Neural progenitor cell (in vitro differentiated cells): ENCODE data around the gene ANTXRL. TPM values are rescaled to one million over a fixed set of nuclear protein-coding genes. Genes with fewer than 3 reads are reported as not detected.
A peak's percentile ranks its signal among the peaks of the same experiment; 100 is the strongest.
"Not testable (repeated sequence)": the region's sequence is repeated elsewhere in the genome, so short reads cannot be mapped to it uniquely, and the experiment has no call there.

Experiments
- DNase-seq: peaks from one replicate; pipeline ENCODE4 v3.0.0-alpha.2; 2016; ENCODE audit warnings: low spot score
- H2AFZ ChIP-seq: fragments of 200-600 bp; sonication (generic); replicated peaks from 2 replicates; pipeline ENCODE4 v1.6.1; 2016; ENCODE audit warnings: antibody characterized with exemption
- H3F3A ChIP-seq: fragments of 200-600 bp; sonication (generic); 2 replicates; pipeline ENCODE4 v1.6.1; 2016; ENCODE audit warnings: antibody characterized with exemption, low read depth
- H3K27ac ChIP-seq: fragments of 200-600 bp; sonication (generic); 2 replicates; pipeline ENCODE4 v1.5.1; 2016; ENCODE audit warnings: mild to moderate bottlenecking
- H3K27me3 ChIP-seq: fragments of 200-600 bp; sonication (generic); 2 replicates; pipeline ENCODE4 v1.6.1; 2016; ENCODE audit warnings: mild to moderate bottlenecking, moderate library complexity
- H3K36me3 ChIP-seq: fragments of 200-600 bp; sonication (generic); 2 replicates; pipeline ENCODE4 v1.5.1; 2016
- H3K4me1 ChIP-seq: fragments of 200-600 bp; sonication (generic); 2 replicates; pipeline ENCODE4 v1.6.1; 2016; ENCODE audit warnings: mixed run types
- H3K4me2 ChIP-seq: fragments of 200-600 bp; sonication (generic); 2 replicates; pipeline ENCODE4 v1.6.1; 2016
- H3K4me3 ChIP-seq: fragments of 200-600 bp; sonication (generic); 2 replicates; pipeline ENCODE4 v1.5.1; 2016
- H3K79me2 ChIP-seq: fragments of 200-600 bp; sonication (generic); 2 replicates; pipeline ENCODE4 v1.6.1; 2016; ENCODE audit warnings: low read depth
- H3K9ac ChIP-seq: fragments of 200-600 bp; sonication (generic); 2 replicates; pipeline ENCODE4 v1.6.1; 2016
- H3K9me3 ChIP-seq: fragments of 200-600 bp; sonication (generic); 2 replicates; pipeline ENCODE4 v1.5.1; 2016; ENCODE audit warnings: low read depth
- H4K20me1 ChIP-seq: fragments of 200-600 bp; sonication (generic); 2 replicates; pipeline ENCODE4 v1.6.1; 2016; ENCODE audit warnings: low read depth
- H3K27ac Mint-ChIP-seq: 3 replicates; pipeline ENCODE4 v1.8.0; 2021; ENCODE audit warnings: mixed read lengths
- H3K27me3 Mint-ChIP-seq: 2 replicates; pipeline ENCODE4 v1.8.0; 2022; ENCODE audit warnings: low read depth, mild to moderate bottlenecking, inconsistent platforms, moderate library complexity, mixed read lengths; ENCODE audit not compliant: insufficient read depth
- H3K36me3 Mint-ChIP-seq: 3 replicates; pipeline ENCODE4 v1.8.0; 2021; ENCODE audit warnings: mixed read lengths
- H3K4me1 Mint-ChIP-seq: 3 replicates; pipeline ENCODE4 v1.8.0; 2021; ENCODE audit warnings: mixed read lengths
- H3K4me3 Mint-ChIP-seq: 3 replicates; pipeline ENCODE4 v1.8.0; 2021; ENCODE audit warnings: mild to moderate bottlenecking, moderate library complexity, mixed read lengths
- H3K9me3 Mint-ChIP-seq: 3 replicates; pipeline ENCODE4 v1.8.0; 2020; ENCODE audit warnings: mixed read lengths
- EZH2 ChIP-seq: fragments of 200-600 bp; sonication (generic); IDR thresholded peaks from 2 replicates; pipeline ENCODE4 v1.6.1; 2017; ENCODE audit warnings: antibody characterized with exemption, mild to moderate bottlenecking, moderate library complexity
- EZH2phosphoT487 ChIP-seq: fragments of 200-600 bp; sonication (generic); IDR thresholded peaks from 2 replicates; pipeline ENCODE4 v1.6.1; 2017; ENCODE audit warnings: antibody characterized with exemption
- total RNA-seq: library from RNA; depleted of rRNA; stranded (reverse); fragments of >200 nt; gene quantifications from 2 replicates; pipeline ENCODE4 v1.2.3, GENCODE V29; 2015; ENCODE audit warnings: low replicate concordance
- TF ChIP-seq, protein P1 (sequence below): fragments of 200-600 bp; sonication (generic); IDR thresholded peaks from 2 replicates; pipeline ENCODE4 v1.5.1; 2017; ENCODE audit warnings: antibody characterized with exemption, mild to moderate bottlenecking

Gene ANTXRL
- total RNA-seq, 1 donor from 2014 or later, result not detected

DNA sequence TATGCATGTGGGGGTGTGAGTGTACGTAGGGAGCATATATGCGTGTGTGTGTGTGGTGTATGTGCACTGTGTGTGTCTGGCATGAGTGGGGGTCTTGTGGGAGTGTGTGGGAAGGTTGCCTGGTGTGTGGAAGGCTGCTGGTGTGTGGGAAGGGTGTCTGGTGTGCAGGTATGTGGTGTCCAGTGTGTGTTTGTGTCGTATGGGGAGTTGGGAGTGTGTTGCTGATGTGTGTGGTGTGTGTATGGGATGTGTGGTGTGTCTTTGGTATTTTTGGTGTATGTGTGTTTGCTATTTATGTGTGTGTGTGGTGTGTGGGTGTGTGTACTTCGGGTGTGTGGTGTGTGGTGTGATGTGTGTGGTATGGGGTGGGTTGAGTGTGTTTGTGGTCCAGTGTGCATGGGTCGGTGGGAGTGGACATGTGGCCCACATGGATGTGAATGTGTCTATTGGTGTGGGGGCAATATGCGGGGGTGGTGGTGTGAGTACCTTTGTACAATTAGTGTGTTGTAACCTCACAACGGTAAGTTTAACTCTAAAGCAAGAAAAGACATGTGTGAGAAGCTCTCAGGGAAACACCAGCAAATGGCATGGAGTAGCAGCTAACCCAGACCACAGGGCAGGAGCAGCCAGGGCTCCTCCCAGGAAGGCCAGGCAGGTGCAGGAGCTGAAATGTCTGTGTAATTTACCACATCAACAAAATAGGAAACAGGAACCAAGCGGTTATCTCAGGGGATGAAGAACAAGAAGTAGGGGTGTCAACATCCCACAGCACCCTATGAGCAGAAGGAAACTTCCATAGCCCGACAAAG lies 11.9 kb downstream of the ANTXRL start:
- no peak for DNase-seq
- TF ChIP-seq EZH2 (no peak), EZH2phosphoT487 (no peak)
- TF ChIP-seq, protein P1, sequence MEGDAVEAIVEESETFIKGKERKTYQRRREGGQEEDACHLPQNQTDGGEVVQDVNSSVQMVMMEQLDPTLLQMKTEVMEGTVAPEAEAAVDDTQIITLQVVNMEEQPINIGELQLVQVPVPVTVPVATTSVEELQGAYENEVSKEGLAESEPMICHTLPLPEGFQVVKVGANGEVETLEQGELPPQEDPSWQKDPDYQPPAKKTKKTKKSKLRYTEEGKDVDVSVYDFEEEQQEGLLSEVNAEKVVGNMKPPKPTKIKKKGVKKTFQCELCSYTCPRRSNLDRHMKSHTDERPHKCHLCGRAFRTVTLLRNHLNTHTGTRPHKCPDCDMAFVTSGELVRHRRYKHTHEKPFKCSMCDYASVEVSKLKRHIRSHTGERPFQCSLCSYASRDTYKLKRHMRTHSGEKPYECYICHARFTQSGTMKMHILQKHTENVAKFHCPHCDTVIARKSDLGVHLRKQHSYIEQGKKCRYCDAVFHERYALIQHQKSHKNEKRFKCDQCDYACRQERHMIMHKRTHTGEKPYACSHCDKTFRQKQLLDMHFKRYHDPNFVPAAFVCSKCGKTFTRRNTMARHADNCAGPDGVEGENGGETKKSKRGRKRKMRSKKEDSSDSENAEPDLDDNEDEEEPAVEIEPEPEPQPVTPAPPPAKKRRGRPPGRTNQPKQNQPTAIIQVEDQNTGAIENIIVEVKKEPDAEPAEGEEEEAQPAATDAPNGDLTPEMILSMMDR, result no peak
- H3K4me1 ChIP-seq, result peaks cover 11% of the 10 kb centered on the region

GRCh38 chr10:46299286-46299535 lies 12.4 kb downstream of the ANTXRL start:
- peaks cover 11% of the 10 kb centered on the region for H3K4me1 ChIP-seq
- H3K4me2 ChIP-seq, result no peak overlapping the region

More for the DNA sequence above, 11.9 kb downstream of the ANTXRL start:
- Histone ChIP-seq H3K9me3 (no peaks in the 10 kb centered on the region), H3K79me2 (no peaks in the 10 kb centered on the region), H3K27me3 (no peaks in the 10 kb centered on the region), H4K20me1 (peaks cover 3% of the 10 kb centered on the region), H3K36me3 (no peaks in the 10 kb centered on the region), H3K4me3 (no peak overlapping the region), H3K9ac (no peak overlapping the region), H2AFZ (no peak overlapping the region), H3K27ac (no peak overlapping the region), H3F3A (no peaks in the 10 kb centered on the region), H3K4me2 (no peak overlapping the region)
- peak overlapping the region; percentile 54 for H3K4me3 Mint-ChIP-seq
- H3K27me3 Mint-ChIP-seq, result peaks cover 7% of the 10 kb centered on the region
- H3K36me3 Mint-ChIP-seq, result no peaks in the 10 kb centered on the region
- H3K4me1 Mint-ChIP-seq, result peaks cover 16% of the 10 kb centered on the region
- H3K9me3 Mint-ChIP-seq, result no peaks in the 10 kb centered on the region
- H3K27ac Mint-ChIP-seq, result no peak overlapping the region

DNA sequence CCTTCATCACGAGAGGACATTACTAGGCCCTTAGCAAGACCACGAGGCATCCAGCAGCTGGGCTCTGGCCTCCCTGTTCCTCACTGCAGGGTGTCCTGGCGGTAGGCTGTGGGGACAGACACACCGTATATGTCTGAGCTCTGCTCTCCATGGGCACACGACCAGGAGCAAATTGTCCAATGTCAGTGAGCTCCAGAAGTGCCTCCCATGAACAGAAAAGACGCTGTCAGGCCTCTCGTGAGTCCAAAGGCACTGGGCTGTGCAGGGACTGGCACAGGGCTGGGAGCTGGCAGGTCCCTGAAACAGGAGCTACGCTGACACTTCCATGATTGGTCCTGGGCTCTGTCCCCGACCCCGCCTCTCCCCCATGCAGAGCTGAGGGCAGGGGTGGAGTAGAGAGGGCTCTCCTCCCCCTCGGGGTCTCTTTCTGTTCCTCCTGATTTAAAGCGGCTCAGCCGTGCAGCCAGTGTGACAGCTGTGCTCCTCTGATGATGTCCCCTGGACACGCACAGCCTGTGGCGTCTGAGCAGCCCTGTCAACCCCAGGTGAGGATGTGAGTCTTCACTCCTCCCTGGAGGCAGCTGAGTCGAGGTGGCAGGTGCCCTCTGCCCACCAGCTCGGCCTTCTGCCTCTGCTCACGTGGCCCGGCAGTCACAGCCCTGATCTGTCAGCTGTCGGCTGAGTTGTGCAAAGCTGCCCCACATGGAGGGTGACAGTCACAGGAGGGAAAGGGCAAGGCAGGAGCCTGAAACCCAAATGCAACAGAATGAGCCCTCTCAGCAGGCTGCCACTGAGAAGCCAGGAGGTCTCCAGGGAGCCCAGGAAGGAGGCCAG lies 13.0 kb downstream of the ANTXRL start:
- Histone ChIP-seq H3K27ac (no peak overlapping the region), H3K9me3 (no peaks in the 10 kb centered on the region), H3K9ac (no peak overlapping the region), H4K20me1 (peaks cover 3% of the 10 kb centered on the region), H3K4me3 (no peak overlapping the region), H3K4me2 (no peak overlapping the region), H3K27me3 (no peaks in the 10 kb centered on the region), H3K4me1 (peaks cover 11% of the 10 kb centered on the region), H3K36me3 (no peaks in the 10 kb centered on the region), H3K79me2 (no peaks in the 10 kb centered on the region), H3F3A (no peaks in the 10 kb centered on the region), H2AFZ (no peak overlapping the region)
- H3K4me3 Mint-ChIP-seq, result no peak overlapping the region
- no peaks in the 10 kb centered on the region for H3K9me3 Mint-ChIP-seq
- peaks cover 7% of the 10 kb centered on the region for H3K27me3 Mint-ChIP-seq
- TF ChIP-seq, protein P1, result no peak
- TF ChIP-seq EZH2phosphoT487 (no peak), EZH2 (no peak)
- no peak overlapping the region for H3K27ac Mint-ChIP-seq
- H3K4me1 Mint-ChIP-seq, result peaks cover 8% of the 10 kb centered on the region
- peak; percentile 51 for DNase-seq
- no peaks in the 10 kb centered on the region for H3K36me3 Mint-ChIP-seq

More at GRCh38 chr10:46299286-46299535, 12.4 kb downstream of the ANTXRL start:
- no peak overlapping the region for H3K4me3 Mint-ChIP-seq
- no peak for DNase-seq
- Histone ChIP-seq H3K4me3 (no peak overlapping the region), H2AFZ (no peak overlapping the region), H3K27ac (no peak overlapping the region), H3K27me3 (no peaks in the 10 kb centered on the region), H3K9me3 (no peaks in the 10 kb centered on the region), H3F3A (no peaks in the 10 kb centered on the region), H3K79me2 (no peaks in the 10 kb centered on the region), H4K20me1 (peaks cover 3% of the 10 kb centered on the region), H3K36me3 (no peaks in the 10 kb centered on the region), H3K9ac (no peak overlapping the region)
- TF ChIP-seq, protein P1, result no peak
- TF ChIP-seq EZH2phosphoT487, result no peak
- no peak for TF ChIP-seq EZH2
- no peaks in the 10 kb centered on the region for H3K36me3 Mint-ChIP-seq
- no peaks in the 10 kb centered on the region for H3K9me3 Mint-ChIP-seq
- peaks cover 14% of the 10 kb centered on the region for H3K4me1 Mint-ChIP-seq
- peaks cover 7% of the 10 kb centered on the region for H3K27me3 Mint-ChIP-seq
- H3K27ac Mint-ChIP-seq, result no peak overlapping the region

DNA sequence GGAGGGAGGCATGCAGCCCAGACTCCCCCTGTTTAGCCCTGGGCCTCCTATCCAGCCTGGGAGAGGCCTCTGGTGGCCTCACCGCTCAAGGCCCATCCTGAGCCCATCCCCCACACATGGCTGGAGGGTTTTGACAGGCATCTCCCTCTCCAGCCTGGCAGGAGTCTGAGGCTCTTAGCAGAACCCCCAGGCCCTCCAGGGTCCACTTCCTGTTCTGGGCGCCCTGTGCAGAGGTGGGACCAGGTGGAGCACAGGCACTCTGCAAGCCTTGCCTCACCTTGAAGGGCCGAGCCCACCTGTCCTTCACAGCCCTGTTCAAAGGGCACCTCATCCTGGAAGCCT lies 13.5 kb downstream of the ANTXRL start:
- not testable (repeated sequence) for H3K36me3 Mint-ChIP-seq, H3K27ac Mint-ChIP-seq, H3K4me1 Mint-ChIP-seq, H3K27me3 Mint-ChIP-seq, H3K27me3 ChIP-seq, H3K36me3 ChIP-seq, H4K20me1 ChIP-seq, H3K79me2 ChIP-seq, H3K9me3 ChIP-seq, H3F3A ChIP-seq, H3K27ac ChIP-seq, H3K9me3 Mint-ChIP-seq, H3K9ac ChIP-seq, DNase-seq, H3K4me3 Mint-ChIP-seq, H2AFZ ChIP-seq, H3K4me3 ChIP-seq, H3K4me2 ChIP-seq
- peaks cover 11% of the 10 kb centered on the region for H3K4me1 ChIP-seq
